KG1 (cell line): Measurements from ENCODE around the gene PHC2.

Source experiments
- DNase-seq: peaks from one replicate; lab custom pipeline; 2025; lab: John Stamatoyannopoulos, UW

Gene PHC2

DNA sequence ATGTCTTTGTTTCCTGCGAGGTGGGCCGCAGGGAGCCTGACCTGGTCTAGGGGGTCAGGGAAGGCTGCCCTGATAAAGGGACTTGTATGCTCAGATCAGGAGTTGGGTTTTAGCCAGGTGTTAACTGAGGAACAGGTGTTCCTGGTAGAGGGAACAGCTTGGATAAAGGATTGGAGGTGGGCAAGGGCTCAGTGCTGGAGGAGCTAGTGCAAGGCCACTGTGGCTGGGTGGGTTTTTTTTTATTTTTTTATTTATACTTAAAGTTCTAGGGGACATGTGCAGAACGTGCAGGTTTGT is 141.1 kb downstream of the PHC2 start:
- no peak for DNase-seq

DNA sequence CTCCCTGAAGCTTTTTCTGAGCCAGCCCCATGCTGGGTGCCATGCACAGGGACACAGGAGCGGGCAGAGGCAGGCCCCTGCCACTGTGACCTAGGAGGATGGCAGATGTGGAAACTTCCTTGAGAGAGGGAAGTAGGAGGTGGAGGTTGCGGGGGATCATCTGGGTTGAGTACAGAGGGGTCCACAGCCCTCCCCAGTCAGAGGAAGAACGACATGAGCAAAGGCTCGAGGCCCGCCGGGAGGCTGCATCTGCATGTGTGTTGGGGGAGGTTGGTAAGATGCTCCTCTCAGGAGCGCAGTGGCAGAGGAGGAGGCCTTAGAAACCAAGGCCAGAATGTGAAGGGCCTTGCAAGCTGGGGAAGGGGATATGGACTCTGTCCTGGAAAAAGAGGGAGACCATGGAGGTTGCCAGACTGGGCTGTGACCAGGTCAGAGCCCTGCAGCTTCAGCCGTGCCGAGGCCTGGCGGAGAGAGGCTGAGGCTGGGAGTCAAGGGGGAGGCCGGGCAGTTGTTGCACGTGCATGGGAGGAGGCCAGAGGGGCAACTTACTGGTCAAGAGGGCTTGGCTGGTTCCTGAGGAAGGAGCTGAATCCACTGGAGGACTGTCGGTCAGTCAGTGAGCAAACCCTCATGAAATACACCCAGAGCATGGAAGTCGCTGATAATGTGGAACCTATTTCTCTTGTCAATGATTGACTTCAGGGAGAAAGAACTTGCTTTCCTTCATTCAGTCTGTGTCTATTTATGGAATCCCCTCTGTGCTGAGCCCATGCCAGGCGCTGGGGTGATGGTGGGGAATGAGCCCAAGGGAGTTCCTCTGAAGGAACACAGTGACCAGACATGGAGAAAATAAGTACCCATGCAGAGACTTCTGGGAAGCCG is 141.7 kb downstream of the PHC2 start:
- DNase-seq: no peak

DNA sequence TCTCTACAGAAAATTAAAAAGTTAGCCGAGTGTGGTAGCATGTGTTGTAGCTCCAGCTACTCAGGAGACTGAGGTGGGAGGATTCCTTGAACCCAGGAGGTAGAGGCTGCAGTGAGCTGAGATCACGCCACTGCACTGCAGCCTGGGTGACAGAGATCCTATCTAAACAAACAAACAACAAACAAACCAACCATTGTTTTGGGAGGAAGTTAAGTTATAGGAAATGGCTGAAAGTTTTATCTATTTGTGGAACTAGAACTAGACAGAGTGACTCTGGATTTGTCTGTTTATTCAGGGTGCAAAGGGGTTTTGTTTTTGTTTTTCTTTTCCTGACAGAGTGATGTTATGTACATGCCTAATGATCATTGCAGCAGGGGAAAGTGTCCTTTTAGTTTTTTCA is 143.6 kb downstream of the PHC2 start:
- DNase-seq: no peak

DNA sequence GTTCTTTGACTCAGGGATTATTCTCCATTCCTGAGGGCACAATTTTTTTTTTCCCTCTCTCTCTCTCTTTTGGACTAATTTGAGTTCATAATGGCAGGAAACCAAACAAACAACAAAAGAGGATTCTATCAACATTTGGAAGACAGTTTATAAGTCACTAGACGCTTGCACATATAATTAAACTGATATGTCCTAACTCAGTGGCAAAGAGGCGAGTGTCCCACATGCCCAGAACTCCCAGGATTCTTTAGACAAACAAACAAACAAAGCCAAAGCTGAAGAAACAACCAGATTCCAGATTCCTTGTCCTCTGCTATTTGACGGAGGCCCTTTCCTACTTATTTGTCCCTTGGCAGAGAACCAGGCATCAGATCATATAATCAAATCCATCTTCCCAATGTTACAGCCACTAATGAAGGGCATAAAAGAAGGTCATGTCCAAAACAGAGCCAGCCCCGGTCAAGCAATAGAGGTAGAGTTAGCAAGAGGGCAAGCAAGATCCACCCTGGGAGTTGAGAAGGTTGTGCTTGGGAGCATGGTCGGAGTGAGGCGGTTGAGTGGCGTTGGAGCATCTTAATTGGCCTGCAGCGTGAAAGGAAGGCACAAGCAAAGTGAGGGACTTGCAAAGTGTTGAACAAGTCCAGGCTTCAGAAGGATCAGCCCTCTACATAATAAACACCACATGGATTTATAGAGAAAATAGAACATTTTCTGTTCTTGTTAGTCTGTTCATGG is 144.3 kb downstream of the PHC2 start:
- DNase-seq: no peak

DNA sequence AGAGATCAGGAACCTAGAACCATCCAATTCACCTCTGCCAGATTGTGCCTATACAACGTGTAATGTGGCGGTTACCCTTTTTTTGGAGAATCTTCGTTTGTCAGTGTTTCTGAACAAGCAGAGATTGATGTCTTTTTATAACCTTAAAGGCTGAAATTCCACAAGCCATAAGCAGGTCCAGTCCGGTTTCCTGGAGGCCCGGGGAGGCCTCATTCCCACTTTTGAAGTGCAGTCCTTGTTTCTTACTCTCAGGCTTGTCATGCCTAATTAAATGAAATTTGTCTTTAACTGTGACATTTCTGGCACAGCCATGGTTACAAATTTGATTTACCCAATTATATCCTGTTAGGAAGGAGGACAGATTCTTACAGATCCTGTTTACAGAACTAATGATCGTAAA is 146.8 kb downstream of the PHC2 start:
- DNase-seq: no peak

DNA sequence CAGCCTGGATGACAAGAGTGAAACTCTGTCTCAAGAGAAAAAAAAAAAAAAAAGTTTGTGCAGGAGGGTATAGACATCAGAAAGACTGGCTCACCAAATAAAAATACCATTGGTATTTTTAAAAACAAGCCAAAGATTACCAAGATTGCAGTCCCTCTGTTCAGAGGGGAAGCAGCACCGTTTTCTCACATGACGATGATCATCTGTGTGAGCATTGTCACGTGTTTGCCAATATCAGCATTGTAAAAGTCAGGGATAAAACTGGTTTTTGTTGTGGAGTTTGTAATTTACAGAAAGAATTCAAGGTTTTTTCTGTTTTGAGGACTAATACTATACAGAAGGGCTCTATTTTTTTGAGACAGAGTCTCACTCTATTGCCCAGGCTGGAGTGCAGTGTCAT is 148.1 kb downstream of the PHC2 start:
- DNase-seq: no peak

DNA sequence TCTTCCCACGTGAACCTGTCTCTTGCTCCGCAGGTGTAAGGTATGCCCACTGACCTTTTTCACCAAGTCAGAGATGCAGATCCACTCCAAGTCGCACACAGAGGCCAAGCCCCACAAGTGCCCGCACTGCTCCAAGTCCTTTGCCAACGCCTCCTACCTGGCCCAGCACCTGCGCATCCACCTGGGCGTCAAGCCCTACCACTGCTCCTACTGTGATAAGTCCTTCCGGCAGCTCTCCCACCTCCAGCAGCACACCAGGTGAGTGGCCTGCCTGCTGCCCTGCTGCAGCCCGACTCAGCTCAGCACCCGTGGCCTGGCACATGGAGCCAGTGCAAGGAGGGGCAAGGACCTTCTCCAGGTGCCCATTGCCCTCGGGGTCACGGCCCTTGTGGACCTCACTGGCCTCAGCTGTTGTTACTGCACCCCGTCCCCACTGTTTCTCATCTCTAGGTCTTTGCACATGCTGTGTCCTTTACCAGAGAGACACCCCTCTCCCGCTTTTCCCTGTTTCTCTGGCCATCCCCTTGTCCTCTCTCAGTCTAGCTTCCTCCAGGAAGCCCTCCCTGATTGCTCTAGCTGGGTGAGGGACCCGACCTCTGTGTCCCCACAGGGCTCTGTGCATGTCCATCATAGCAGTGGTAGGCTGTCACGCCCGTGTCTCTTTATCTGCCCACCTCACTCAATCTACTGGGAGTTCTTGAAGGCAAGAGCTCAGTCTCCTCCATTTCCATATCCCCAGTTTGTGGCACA is 149.2 kb downstream of the PHC2 start:
- DNase-seq: no peak

DNA sequence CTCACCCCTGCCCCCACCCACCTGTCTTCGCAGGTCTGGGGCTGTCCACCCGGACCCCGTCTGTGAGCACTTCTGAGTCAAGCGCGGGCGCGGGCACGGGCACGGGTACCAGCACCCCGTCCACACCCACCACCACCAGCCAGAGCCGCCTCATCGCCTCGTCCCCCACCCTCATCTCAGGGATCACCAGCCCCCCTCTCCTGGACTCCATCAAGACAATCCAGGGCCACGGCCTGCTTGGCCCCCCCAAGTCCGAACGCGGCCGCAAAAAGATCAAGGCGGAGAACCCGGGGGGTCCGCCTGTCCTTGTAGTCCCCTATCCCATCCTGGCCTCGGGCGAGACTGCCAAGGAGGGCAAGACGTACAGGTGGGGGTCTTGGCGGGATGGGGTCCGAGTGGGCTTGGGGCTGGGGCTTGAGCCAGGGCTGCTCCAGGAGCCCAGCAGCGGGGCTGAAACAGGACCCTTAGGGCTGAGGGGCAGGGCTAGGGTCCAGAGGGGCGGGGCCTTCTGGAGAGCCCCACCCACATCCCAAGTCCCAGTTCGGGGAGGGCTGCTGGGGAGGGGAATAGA is 150.7 kb downstream of the PHC2 start:
- DNase-seq: no peak

DNA sequence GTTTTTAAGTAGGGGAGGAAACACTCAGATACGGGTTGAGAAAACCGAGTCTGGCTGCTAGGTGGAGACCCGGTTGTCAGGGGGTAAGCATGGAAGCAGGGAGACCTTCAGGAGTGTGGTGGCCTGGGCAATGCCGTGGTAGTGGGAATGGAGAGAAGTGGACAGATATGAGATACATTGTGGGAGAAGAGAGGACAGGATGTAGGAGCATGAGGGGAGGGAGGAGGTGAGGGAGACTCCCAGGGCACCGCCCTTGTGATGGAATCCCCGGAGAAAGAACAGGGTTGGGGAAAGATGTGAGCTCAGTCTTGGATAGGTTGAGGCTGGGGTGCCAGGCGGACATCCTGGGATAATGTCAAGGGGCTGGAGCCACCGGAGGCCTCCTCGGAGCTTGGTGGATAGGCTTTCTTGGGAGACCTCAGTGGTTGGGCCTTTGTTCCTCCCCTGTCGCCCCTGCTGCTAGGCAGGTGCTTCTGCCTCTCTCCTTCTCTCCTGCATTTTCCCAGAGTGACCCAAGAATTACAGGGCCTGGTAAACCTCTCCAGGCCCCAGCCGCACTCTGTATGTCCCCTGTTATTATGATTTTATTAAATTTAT is 153.3 kb downstream of the PHC2 start:
- no peak for DNase-seq

DNA sequence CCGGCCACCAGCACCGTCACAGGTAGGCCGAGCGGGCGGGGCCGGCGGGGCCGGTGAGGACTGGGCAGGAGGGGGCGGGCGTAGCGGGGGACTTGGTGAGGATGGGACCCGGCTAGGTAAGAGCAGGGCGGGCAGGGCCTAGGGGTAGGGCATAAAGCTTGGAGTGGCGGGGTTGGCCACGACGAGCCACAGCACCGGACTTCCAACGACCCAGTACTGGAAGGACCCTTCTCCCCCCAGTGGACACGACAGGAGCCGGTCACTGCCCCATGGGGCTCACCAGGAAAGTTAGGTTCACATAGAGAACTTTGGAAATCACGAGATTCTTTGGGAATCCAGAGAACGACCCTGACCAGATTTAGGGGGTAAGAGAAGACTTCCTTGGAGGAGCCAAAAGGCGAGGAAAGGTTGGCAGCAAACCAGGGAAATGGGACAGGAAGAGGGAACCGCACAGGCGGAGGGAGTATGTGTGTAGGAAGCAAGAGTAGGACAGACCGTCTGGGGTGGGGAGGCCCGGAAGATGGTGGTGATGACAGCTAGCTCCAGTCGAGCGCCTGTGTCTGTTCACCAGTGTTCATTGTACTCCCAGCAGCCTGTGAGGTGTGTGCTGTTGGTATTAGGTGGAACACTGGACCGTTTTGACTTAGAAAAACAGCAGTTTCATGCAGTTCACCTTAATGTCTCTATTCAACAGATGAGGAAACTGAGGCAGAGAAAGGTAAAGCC is 154.2 kb downstream of the PHC2 start:
- no peak for DNase-seq

DNA sequence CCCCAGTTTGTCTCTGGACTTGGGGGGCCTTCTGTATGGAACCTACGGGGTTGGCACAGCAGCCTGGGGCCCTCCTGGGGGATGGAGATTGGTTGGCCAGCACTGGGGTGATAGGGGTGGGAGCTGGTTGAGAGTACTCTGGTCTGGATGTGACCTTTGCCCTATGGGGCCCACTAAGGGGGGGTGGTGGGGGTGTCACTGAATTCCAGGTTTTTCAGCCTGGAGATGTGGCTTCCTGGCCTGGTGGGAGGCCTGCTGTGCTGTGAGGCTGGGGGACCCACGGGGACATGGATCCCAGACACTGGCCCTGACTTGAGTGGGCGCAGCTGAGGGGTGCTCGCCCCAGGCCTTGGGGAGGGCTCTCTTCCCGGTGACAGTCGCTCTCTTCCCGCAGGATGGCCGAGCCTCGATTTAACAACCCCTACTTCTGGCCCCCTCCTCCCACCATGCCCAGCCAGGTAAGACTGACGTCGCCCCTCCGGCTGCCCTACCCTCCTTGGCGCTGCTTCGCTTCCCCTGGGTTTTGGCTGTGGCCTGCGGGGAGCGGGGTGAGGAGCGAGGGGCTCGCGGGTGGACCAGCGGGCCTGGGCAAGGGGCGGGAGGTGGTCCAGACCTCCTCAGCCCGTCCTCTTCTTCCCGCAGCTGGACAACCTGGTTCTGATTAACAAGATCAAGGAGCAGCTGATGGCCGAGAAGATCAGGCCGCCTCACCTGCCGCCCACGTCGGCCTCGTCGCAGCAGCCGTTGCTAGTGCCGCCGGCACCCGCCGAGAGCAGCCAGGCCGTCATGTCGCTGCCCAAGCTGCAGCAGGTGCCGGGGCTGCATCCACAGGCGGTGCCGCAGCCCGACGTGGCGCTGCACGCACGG is 155.0 kb downstream of the PHC2 start:
- no peak for DNase-seq

DNA sequence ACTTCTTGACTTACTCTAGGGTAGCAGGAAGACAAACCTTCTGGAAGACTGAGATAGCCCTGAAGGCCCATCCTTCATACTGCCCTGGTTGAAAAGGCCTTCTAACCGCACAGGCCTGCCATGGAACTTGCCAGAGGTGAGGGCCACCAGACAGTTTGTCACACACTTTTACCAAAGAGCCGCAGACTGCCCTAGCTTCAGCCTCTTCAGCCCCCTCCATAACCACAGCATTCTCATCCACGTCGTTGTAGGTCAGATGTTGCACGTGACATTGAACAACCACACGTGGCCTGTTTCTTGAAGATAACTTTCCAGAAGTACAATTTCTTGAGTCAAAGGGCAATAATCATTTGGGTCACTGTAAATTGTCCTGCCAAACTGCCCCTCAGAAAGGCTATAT is 155.7 kb downstream of the PHC2 start:
- no peak for DNase-seq

DNA sequence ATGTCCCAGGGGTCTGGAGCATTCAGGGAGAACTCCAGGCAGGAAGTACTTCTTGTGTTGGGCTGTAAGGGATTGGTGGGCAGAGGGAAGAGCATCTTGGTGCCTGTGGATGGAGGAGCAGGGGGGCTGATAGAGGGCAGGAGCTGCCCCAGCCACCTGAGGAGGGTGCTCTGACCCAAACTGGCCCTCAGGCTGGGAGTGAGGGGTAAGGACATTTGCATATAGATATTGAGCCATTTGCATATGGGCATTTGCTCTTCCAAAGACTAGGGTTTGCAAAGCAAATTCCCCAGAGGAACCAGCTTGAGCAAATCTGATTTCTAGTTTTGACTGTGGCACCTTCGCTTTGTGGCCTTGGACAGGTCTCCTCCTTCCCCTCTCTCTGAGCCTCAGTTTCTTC is 156.4 kb downstream of the PHC2 start:
- no peak for DNase-seq

DNA sequence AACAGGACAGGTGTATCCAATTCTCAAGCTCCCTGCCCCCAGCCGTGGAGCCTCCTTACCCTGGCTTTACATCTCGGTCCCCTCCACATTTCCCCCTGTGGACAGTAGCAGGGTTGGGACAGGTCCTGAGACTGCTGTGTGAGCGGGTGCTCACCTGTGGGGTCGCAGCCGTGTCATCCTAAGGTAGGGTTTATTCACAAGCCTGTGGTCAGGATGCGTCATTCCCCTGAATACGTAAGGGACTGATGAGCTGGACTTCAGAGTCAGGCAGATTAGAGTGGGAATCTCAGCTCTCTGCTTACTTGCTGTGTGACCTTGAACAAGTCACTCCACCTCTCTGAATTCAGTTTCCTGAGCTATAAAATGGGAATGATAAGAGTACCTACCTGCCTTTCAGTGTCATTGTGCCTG is 156.9 kb downstream of the PHC2 start:
- no peak for DNase-seq
